CD4-positive, alpha-beta T cell (primary cell): ENCODE data around the gene COL4A2. TPM values are rescaled to one million over a fixed set of nuclear protein-coding genes. Genes with fewer than 3 reads are reported as not detected.

ENCODE experiments used
- ATAC-seq: fragments of 200-7000 bp; cut with Tn5 transposase; one replicate; pipeline ENCODE4 v1.10.0; 2022; ENCODE audit warnings: mild to moderate bottlenecking; ENCODE audit not compliant: poor library complexity
- CTCF ChIA-PET: fragments of 350-600 bp; sonication (Branson Sonifier 250); formaldehyde crosslinking; loops from one replicate; lab custom pipeline; 2021; ENCODE audit warnings: antibody characterized with exemption, inconsistent platforms; lab: Charles Lee
- POLR2A ChIA-PET: fragments of 350-600 bp; sonication (Branson Sonifier 250); formaldehyde crosslinking; loops from one replicate; lab custom pipeline; 2021; ENCODE audit warnings: antibody characterized with exemption, inconsistent platforms; lab: Charles Lee
- DNase-seq, 14 experiments: peaks; one replicate each; pipeline ENCODE4 v3.0.0-alpha.2; 2013 to 2020; ENCODE audit warnings: mixed read lengths in 2 of 14
- H3K27ac ChIP-seq, 2 donors: one replicate each; pipeline versions ENCODE4 v1.5.1 to v1.7.0; 2013; ENCODE audit warnings: low read length in 2 of 2, low read depth in 1 of 2, mild to moderate bottlenecking in 1 of 2
- H3K27me3 ChIP-seq, 2 experiments: 1 replicate in 1 of 2; 2 replicates in 1 of 2; pipeline versions ENCODE4 v1.6.1 to v1.7.0; 2013; ENCODE audit warnings: low read length in 2 of 2, control low read depth in 1 of 2, mild to moderate bottlenecking in 1 of 2, moderate library complexity in 1 of 2; ENCODE audit not compliant: insufficient read depth in 2 of 2, control insufficient read depth in 1 of 2
- H3K36me3 ChIP-seq: one replicate; pipeline ENCODE4 v1.6.1; 2013; ENCODE audit warnings: low read length, control low read depth; ENCODE audit not compliant: insufficient read depth
- H3K4me1 ChIP-seq: one replicate; pipeline ENCODE4 v1.6.1; 2013; ENCODE audit warnings: low read length, control low read depth; ENCODE audit not compliant: insufficient read depth
- H3K4me3 ChIP-seq: one replicate; pipeline ENCODE4 v1.5.1; 2013; ENCODE audit warnings: mild to moderate bottlenecking, low read length, moderate library complexity
- H3K9me3 ChIP-seq, 2 experiments: 1 replicate in 1 of 2; 2 replicates in 1 of 2; pipeline versions ENCODE4 v1.6.1 to v1.7.0; 2013; ENCODE audit warnings: low read length in 2 of 2, mild to moderate bottlenecking in 2 of 2, control low read depth in 1 of 2, moderate library complexity in 1 of 2; ENCODE audit not compliant: control insufficient read depth in 1 of 2, insufficient read depth in 1 of 2
- H3K27ac Mint-ChIP-seq: one replicate; pipeline ENCODE4 v1.8.0; 2020; ENCODE audit warnings: mixed read lengths
- H3K27me3 Mint-ChIP-seq: one replicate; pipeline ENCODE4 v1.8.0; 2021; ENCODE audit warnings: mixed read lengths
- H3K36me3 Mint-ChIP-seq: one replicate; pipeline ENCODE4 v1.8.0; 2021; ENCODE audit warnings: low read depth, mixed read lengths
- H3K4me1 Mint-ChIP-seq: one replicate; pipeline ENCODE4 v1.8.0; 2021; ENCODE audit warnings: low read depth, mixed read lengths
- H3K4me3 Mint-ChIP-seq: one replicate; pipeline ENCODE4 v1.8.0; 2020; ENCODE audit warnings: mild to moderate bottlenecking, mixed read lengths
- H3K9me3 Mint-ChIP-seq: one replicate; pipeline ENCODE4 v1.8.0; 2020; ENCODE audit warnings: mixed read lengths
- intact Hi-C, 2 experiments: fragments of 100-400 bp; cut with DNase I in 1 of 2; cut with micrococcal nuclease in 1 of 2; formaldehyde crosslinking; loops; one replicate each; pipeline versions ENCODE4 v1.15.1 to v1.9.0; 2023 to 2025; cut with DNase I, micrococcal nuclease
- total RNA-seq, 174 experiments: library from RNA in 2 of 174; stranded (reverse) in 2 of 174; gene quantifications; one replicate each; pipeline ENCODE4 v1.2.3 and lab custom pipeline; 2021 to 2026
- TF ChIP-seq, protein P1 (sequence below): fragments of 200-600 bp; IDR thresholded peaks from one replicate; pipeline ENCODE4 v1.8.0; 2022; ENCODE audit warnings: antibody characterized with exemption, mild to moderate bottlenecking

COL4A2 gene
- total RNA-seq, 2 experiments from 2014 or later, result not detected

GRCh38 chr13:110324026-110324749, 17.1 kb downstream of the COL4A2 start:
- CTCF ChIA-PET, result no interaction called here

GRCh38 chr13:110326263-110326904, 19.3 kb downstream of the COL4A2 start:
- ChIA-PET CTCF (no interaction called here), POLR2A (no interaction called here)
- Mint-ChIP-seq H3K27ac (no peak overlapping the region), H3K9me3 (no peaks in the 10 kb centered on the region), H3K4me3 (no peak overlapping the region), H3K27me3 (peaks cover 77% of the 10 kb centered on the region), H3K36me3 (no peaks in the 10 kb centered on the region), H3K4me1 (no peaks in the 10 kb centered on the region)
- H3K4me3 ChIP-seq, result no peak overlapping the region
- no peaks in the 10 kb centered on the region for H3K36me3 ChIP-seq
- intact Hi-C loops, result no loop called here
- TF ChIP-seq, protein P1, sequence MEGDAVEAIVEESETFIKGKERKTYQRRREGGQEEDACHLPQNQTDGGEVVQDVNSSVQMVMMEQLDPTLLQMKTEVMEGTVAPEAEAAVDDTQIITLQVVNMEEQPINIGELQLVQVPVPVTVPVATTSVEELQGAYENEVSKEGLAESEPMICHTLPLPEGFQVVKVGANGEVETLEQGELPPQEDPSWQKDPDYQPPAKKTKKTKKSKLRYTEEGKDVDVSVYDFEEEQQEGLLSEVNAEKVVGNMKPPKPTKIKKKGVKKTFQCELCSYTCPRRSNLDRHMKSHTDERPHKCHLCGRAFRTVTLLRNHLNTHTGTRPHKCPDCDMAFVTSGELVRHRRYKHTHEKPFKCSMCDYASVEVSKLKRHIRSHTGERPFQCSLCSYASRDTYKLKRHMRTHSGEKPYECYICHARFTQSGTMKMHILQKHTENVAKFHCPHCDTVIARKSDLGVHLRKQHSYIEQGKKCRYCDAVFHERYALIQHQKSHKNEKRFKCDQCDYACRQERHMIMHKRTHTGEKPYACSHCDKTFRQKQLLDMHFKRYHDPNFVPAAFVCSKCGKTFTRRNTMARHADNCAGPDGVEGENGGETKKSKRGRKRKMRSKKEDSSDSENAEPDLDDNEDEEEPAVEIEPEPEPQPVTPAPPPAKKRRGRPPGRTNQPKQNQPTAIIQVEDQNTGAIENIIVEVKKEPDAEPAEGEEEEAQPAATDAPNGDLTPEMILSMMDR, result no peak
- no peaks in the 10 kb centered on the region for H3K4me1 ChIP-seq
- DNase-seq, result no peak
- peaks cover 9 to 30% of the 10 kb centered on the region in 2 experiments for H3K27me3 ChIP-seq
- H3K27ac ChIP-seq, result no peak overlapping the region
- ATAC-seq, result no peak
- peaks cover 0 to 19% of the 10 kb centered on the region in 2 experiments for H3K9me3 ChIP-seq

More at GRCh38 chr13:110324026-110324749, 17.1 kb downstream of the COL4A2 start:
- TF ChIP-seq, protein P1, result no peak
- no peaks in the 10 kb centered on the region for H3K36me3 ChIP-seq
- Mint-ChIP-seq H3K27ac (no peak overlapping the region), H3K27me3 (peaks cover 67% of the 10 kb centered on the region), H3K4me1 (peaks cover 17% of the 10 kb centered on the region), H3K9me3 (no peaks in the 10 kb centered on the region), H3K4me3 (no peak overlapping the region), H3K36me3 (no peaks in the 10 kb centered on the region)
- H3K4me1 ChIP-seq, result no peaks in the 10 kb centered on the region
- peaks cover 11 to 30% of the 10 kb centered on the region in 2 experiments for H3K27me3 ChIP-seq
- POLR2A ChIA-PET, result no interaction called here
- intact Hi-C loops, result no loop called here
- no peak for ATAC-seq
- peaks cover 0 to 19% of the 10 kb centered on the region in 2 experiments for H3K9me3 ChIP-seq
- DNase-seq, result no peak
- no peak overlapping the region for H3K27ac ChIP-seq
- H3K4me3 ChIP-seq, result no peak overlapping the region

GRCh38 chr13:110327051-110327721, 20.1 kb downstream of the COL4A2 start:
- Mint-ChIP-seq H3K27ac (no peak overlapping the region), H3K9me3 (no peaks in the 10 kb centered on the region), H3K27me3 (peaks cover 74% of the 10 kb centered on the region), H3K4me3 (no peak overlapping the region), H3K4me1 (no peaks in the 10 kb centered on the region), H3K36me3 (no peaks in the 10 kb centered on the region)
- no peak for ATAC-seq
- no peaks in the 10 kb centered on the region for H3K36me3 ChIP-seq
- H3K9me3 ChIP-seq, result peaks cover 0 to 16% of the 10 kb centered on the region in 2 experiments
- DNase-seq, result no peak
- peaks cover 5 to 30% of the 10 kb centered on the region in 2 experiments for H3K27me3 ChIP-seq
- CTCF ChIA-PET, result no interaction called here
- no peaks in the 10 kb centered on the region for H3K4me1 ChIP-seq
- POLR2A ChIA-PET, result no interaction called here
- no peak overlapping the region for H3K27ac ChIP-seq
- H3K4me3 ChIP-seq, result no peak overlapping the region
- TF ChIP-seq, protein P1, result no peak
- intact Hi-C loops, result no loop called here
